Measurements from ENCODE around the gene CCDC6. TPM values are rescaled to one million over a fixed set of nuclear protein-coding genes. Genes with fewer than 3 reads are reported as not detected.

The CCDC6 gene
- total RNA-seq, 1 experiment from 2014 or later: 54.9 TPM

DNA sequence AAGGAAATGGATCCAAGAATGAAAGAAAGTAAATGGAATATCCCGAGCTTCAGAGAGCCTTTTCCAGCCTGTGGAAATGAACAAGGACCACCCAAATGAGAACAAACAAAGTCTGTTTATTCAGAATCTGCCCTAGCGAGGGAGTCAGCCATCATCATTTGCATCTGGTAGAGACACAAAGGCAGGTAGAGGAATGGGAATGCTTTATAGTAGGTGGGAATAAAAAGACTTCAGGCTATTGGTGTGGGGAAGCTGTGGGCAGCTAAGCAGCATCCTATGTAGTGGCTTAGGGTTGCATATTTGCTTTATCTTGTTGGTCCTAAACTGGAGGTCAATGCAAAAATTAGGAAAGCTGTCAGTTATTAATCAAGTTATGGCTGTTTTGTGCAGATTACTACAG lies 143.9 kb downstream of the CCDC6 start:
- Histone ChIP-seq H3K79me2 (ENCODE audit: insufficient read depth, low read length) (no peaks in the 10 kb centered on the region), H2AFZ (ENCODE audit: low read depth, low read length, poor library complexity, severe bottlenecking) (no peak overlapping the region), H3K9ac (ENCODE audit: low read length) (no peak overlapping the region), H3K27ac (ENCODE audit: low read depth, low read length) (no peak overlapping the region), H3K9me3 (ENCODE audit: control insufficient read depth in 1 of 2, insufficient read depth in 1 of 2, low read depth in 1 of 2, low read length in 2 of 2) (no peaks in the 10 kb centered on the region), H3K4me1 (ENCODE audit: control insufficient read depth in 1 of 2, insufficient read depth in 2 of 2, low read length in 2 of 2) (no peaks in the 10 kb centered on the region), H3K4me2 (ENCODE audit: low read length) (no peak overlapping the region), H3K27me3 (ENCODE audit: insufficient read depth, low read length) (no peaks in the 10 kb centered on the region), H3K4me3 (replicated peaks in 1 of 2; ENCODE audit: low read depth in 1 of 2, low read length in 2 of 2) (no peak overlapping the region), H4K20me1 (ENCODE audit: insufficient read depth) (no peaks in the 10 kb centered on the region), H3K36me3 (ENCODE audit: control insufficient read depth in 1 of 2, insufficient read depth in 2 of 2, low read length in 2 of 2) (no peaks in the 10 kb centered on the region), H3K9me2 (ENCODE audit: insufficient read depth) (no peaks in the 10 kb centered on the region)
- DNase-seq (ENCODE audit: low read depth, low spot score): no peak
- POLR2A ChIA-PET: no interaction called here
- BruUV-seq (replicated peaks): no TSS peak
- intact Hi-C loops (cut with micrococcal nuclease): no loop called here
- no peak for ATAC-seq
- CTCF ChIA-PET: no interaction called here
- TF ChIP-seq SIN3A (IDR thresholded peaks at IDR 0.05; ENCODE audit: low read depth) (no peak), POLR2AphosphoS5 (IDR thresholded peaks at IDR 0.05; ENCODE audit: low read depth, low read length) (no peak), FOSL1 (IDR thresholded peaks at IDR 0.05; ENCODE audit: low read depth) (no peak), SRF (IDR thresholded peaks at IDR 0.05; ENCODE audit: low read depth) (no peak), ZNF274 (IDR thresholded peaks at IDR 0.05; ENCODE audit: low read depth, low read length) (no peak), EGR1 (IDR thresholded peaks at IDR 0.05; ENCODE audit: low read depth) (no peak), YY1 (IDR thresholded peaks at IDR 0.05; ENCODE audit: extremely low read depth, insufficient replicate concordance, low read depth, low read length) (no peak), ELF1 (IDR thresholded peaks at IDR 0.05; ENCODE audit: borderline replicate concordance, low read depth) (no peak), EZH2 (IDR thresholded peaks at IDR 0.05) (no peak)
- RAD21 ChIA-PET (ENCODE audit: low non-redundant PET in 1 of 2, low total read pairs in 2 of 2, uncharacterized antibody in 2 of 2, unreplicated experiment in 2 of 2): no interaction called here

DNA sequence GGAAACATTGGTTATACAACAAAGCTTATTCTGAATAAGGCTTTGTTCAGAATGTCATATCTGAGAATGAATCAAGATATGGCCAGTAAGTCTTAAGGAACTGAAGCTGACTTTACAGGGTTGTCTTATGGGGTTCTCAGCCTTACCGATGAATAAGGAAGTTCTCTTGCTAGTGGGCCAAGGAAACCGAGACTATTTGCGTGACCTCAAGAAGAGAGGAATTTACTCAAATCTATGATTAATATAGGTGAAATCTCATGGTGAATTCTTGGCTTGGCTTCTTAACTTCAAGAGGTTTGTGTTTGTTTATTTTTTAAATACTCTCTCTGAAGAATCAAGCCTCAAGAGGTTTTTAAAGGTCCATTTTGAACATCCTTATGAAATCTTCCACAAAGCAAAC lies 148.4 kb downstream of the CCDC6 start:
- ATAC-seq: no peak
- H3K79me2 ChIP-seq (ENCODE audit: insufficient read depth, low read length): no peaks in the 10 kb centered on the region
- H3K4me2 ChIP-seq (ENCODE audit: low read length): no peak overlapping the region
- no TSS peak for BruUV-seq (replicated peaks)
- H4K20me1 ChIP-seq (ENCODE audit: insufficient read depth): no peaks in the 10 kb centered on the region
- RAD21 ChIA-PET (ENCODE audit: low non-redundant PET in 1 of 2, low total read pairs in 2 of 2, uncharacterized antibody in 2 of 2, unreplicated experiment in 2 of 2): no interaction called here
- POLR2A ChIA-PET: no interaction called here
- CTCF ChIA-PET: no interaction called here
- no peaks in the 10 kb centered on the region for H3K4me1 ChIP-seq (ENCODE audit: control insufficient read depth in 1 of 2, insufficient read depth in 2 of 2, low read length in 2 of 2)
- no peak for DNase-seq (ENCODE audit: low read depth, low spot score)
- H3K27me3 ChIP-seq (ENCODE audit: insufficient read depth, low read length): no peaks in the 10 kb centered on the region
- intact Hi-C loops (cut with micrococcal nuclease): no loop called here
- no peak overlapping the region for H3K4me3 ChIP-seq (replicated peaks in 1 of 2; ENCODE audit: low read depth in 1 of 2, low read length in 2 of 2)
- no peaks in the 10 kb centered on the region for H3K36me3 ChIP-seq (ENCODE audit: control insufficient read depth in 1 of 2, insufficient read depth in 2 of 2, low read length in 2 of 2)
- no peak overlapping the region for H2AFZ ChIP-seq (ENCODE audit: low read depth, low read length, poor library complexity, severe bottlenecking)
- no peaks in the 10 kb centered on the region for H3K9me2 ChIP-seq (ENCODE audit: insufficient read depth)
- TF ChIP-seq ZNF274 (IDR thresholded peaks at IDR 0.05; ENCODE audit: low read depth, low read length): no peak
- TF ChIP-seq TCF7L2 (IDR thresholded peaks at IDR 0.05; ENCODE audit: borderline replicate concordance, extremely low read depth, insufficient read depth, insufficient read length): no peak
- no peak for TF ChIP-seq EZH2 (IDR thresholded peaks at IDR 0.05)
- no peak for TF ChIP-seq SP1 (IDR thresholded peaks at IDR 0.05; ENCODE audit: low read depth)
- no peak for TF ChIP-seq JUND (IDR thresholded peaks at IDR 0.05)
- no peak for TF ChIP-seq FOSL1 (IDR thresholded peaks at IDR 0.05; ENCODE audit: low read depth)
- TF ChIP-seq, protein P1, sequence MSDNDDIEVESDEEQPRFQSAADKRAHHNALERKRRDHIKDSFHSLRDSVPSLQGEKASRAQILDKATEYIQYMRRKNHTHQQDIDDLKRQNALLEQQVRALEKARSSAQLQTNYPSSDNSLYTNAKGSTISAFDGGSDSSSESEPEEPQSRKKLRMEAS (IDR thresholded peaks at IDR 0.05): no peak
- no peak for TF ChIP-seq CBX3 (IDR thresholded peaks at IDR 0.05; ENCODE audit: low read depth)
- no peak overlapping the region for H3K9ac ChIP-seq (ENCODE audit: low read length)
- no peak overlapping the region for H3K27ac ChIP-seq (ENCODE audit: low read depth, low read length)
- H3K9me3 ChIP-seq (ENCODE audit: control insufficient read depth in 1 of 2, insufficient read depth in 1 of 2, low read depth in 1 of 2, low read length in 2 of 2): no peaks in the 10 kb centered on the region
